CD4-positive, alpha-beta memory T cell (primary cell): ENCODE results near the gene CEP97. TPM values are rescaled to one million over a fixed set of nuclear protein-coding genes. Genes with fewer than 3 reads are reported as not detected.

Experiments used
- CTCF ChIA-PET: fragments of 350-600 bp; sonication (Branson Sonifier 250); formaldehyde crosslinking; loops from one replicate; lab custom pipeline; 2021; ENCODE audit warnings: inconsistent platforms; ENCODE audit not compliant: partially characterized antibody; lab: Charles Lee
- POLR2A ChIA-PET: fragments of 350-600 bp; sonication (Branson Sonifier 250); formaldehyde crosslinking; loops from one replicate; lab custom pipeline; 2021; ENCODE audit not compliant: partially characterized antibody; lab: Charles Lee
- DNase-seq, 5 donors: peaks; one replicate each; pipeline versions ENCODE4 v3.0.0 to v3.0.0-alpha.2; 2020 to 2022; ENCODE audit warnings: mixed read lengths in 1 of 5
- H3K27ac ChIP-seq: one replicate; pipeline ENCODE4 v1.7.0; 2013; ENCODE audit warnings: low read depth, low read length
- H3K27me3 ChIP-seq: 2 replicates; pipeline ENCODE4 v1.7.0; 2013; ENCODE audit warnings: mild to moderate bottlenecking, low read length, moderate library complexity; ENCODE audit not compliant: insufficient read depth
- H3K36me3 ChIP-seq: 2 replicates; pipeline ENCODE4 v1.7.0; 2013; ENCODE audit warnings: mild to moderate bottlenecking, low read length, moderate library complexity; ENCODE audit not compliant: insufficient read depth
- H3K4me1 ChIP-seq: 2 replicates; pipeline ENCODE4 v1.7.0; 2013; ENCODE audit warnings: mild to moderate bottlenecking, low read length, moderate library complexity; ENCODE audit not compliant: insufficient read depth
- H3K4me3 ChIP-seq, 2 donors: one replicate each; pipeline ENCODE4 v1.7.0; 2013; ENCODE audit warnings: low read length in 2 of 2, mild to moderate bottlenecking in 1 of 2
- H3K9me3 ChIP-seq, 2 donors: one replicate each; pipeline ENCODE4 v1.7.0; 2013; ENCODE audit warnings: low read length in 2 of 2, control low read depth in 1 of 2; ENCODE audit not compliant: control insufficient read depth in 1 of 2
- H3K27ac Mint-ChIP-seq, 7 donors: one replicate each; pipeline ENCODE4 v1.8.0; 2020 to 2021; ENCODE audit warnings: mixed read lengths in 7 of 7, mild to moderate bottlenecking in 6 of 7, inconsistent platforms in 3 of 7, moderate library complexity in 3 of 7
- H3K27me3 Mint-ChIP-seq, 2 donors: one replicate each; pipeline ENCODE4 v1.8.0; 2020 to 2021; ENCODE audit warnings: mixed read lengths in 2 of 2
- H3K36me3 Mint-ChIP-seq, 2 donors: one replicate each; pipeline ENCODE4 v1.8.0; 2020 to 2021; ENCODE audit warnings: mixed read lengths in 2 of 2, inconsistent platforms in 1 of 2, mild to moderate bottlenecking in 1 of 2
- H3K4me1 Mint-ChIP-seq, 4 donors: one replicate each; pipeline ENCODE4 v1.8.0; 2020 to 2021; ENCODE audit warnings: mixed read lengths in 4 of 4, mild to moderate bottlenecking in 1 of 4
- H3K4me3 Mint-ChIP-seq, 8 donors: one replicate each; pipeline ENCODE4 v1.8.0; 2020 to 2021; ENCODE audit warnings: mixed read lengths in 8 of 8, mild to moderate bottlenecking in 7 of 8, moderate library complexity in 6 of 8, inconsistent platforms in 3 of 8
- H3K9me3 Mint-ChIP-seq, 8 donors: one replicate each; pipeline ENCODE4 v1.8.0; 2020 to 2021; ENCODE audit warnings: mixed read lengths in 8 of 8, mild to moderate bottlenecking in 5 of 8, inconsistent platforms in 3 of 8, moderate library complexity in 1 of 8
- intact Hi-C: fragments of 100-400 bp; cut with micrococcal nuclease; formaldehyde crosslinking; loops from one replicate; pipeline ENCODE4 v1.15.1; 2023
- polyA plus RNA-seq, 2 donors: library from polyadenylated mRNA; unstranded; fragments of 300-500 nt; fragmentation: Illumina TruSeq; gene quantifications; one replicate each; pipeline ENCODE4 v1.2.3, GENCODE V29; 2021
- total RNA-seq, 2 experiments: library from RNA; stranded (reverse); gene quantifications; one replicate each; pipeline ENCODE4 v1.2.3, GENCODE V29; 2021

The CEP97 gene
- total and polyA plus RNA-seq, 4 experiments from 2014 or later, result 3.7 to 16.8 (median 10.0) TPM

GRCh38 chr3:101816215-101817149 lies 92.1 kb downstream of the CEP97 start:
- Mint-ChIP-seq H3K4me3 (no peak overlapping the region), H3K36me3 (peaks cover 22 to 43% of the 10 kb centered on the region in 2 donors), H3K4me1 (peaks cover 14 to 22% (median 17%) of the 10 kb centered on the region in 4 donors), H3K27me3 (no peaks in the 10 kb centered on the region), H3K9me3 (no peaks in the 10 kb centered on the region), H3K27ac (peak overlapping the region in 5 of 7 donors; percentile 7 to 74 (median 59))
- Histone ChIP-seq H3K36me3 (peaks cover 3% of the 10 kb centered on the region), H3K4me1 (peaks cover 13% of the 10 kb centered on the region), H3K9me3 (no peaks in the 10 kb centered on the region), H3K27me3 (no peaks in the 10 kb centered on the region), H3K27ac (no peak overlapping the region), H3K4me3 (no peak overlapping the region)
- ChIA-PET CTCF (interaction anchor here (1.0 to 3.4 kb wide), 4 partner anchors 13 to 413 kb away, joined by 3 to 31 read pairs (median 10); no protein-coding TSS in a partner anchor), POLR2A (interaction anchor here (1.2 to 2.7 kb wide), 2 partner anchors 11 to 33 kb away, joined by 3 to 11 read pairs; partner anchors contain the start of gene NFKBIZ)
- intact Hi-C loops, result no loop called here
- no peak for DNase-seq

GRCh38 chr3:101817992-101818391 lies 93.6 kb downstream of the CEP97 start:
- intact Hi-C loops, result no loop called here
- H3K36me3 ChIP-seq, result peaks cover 7% of the 10 kb centered on the region
- no peak overlapping the region for H3K4me3 Mint-ChIP-seq
- no peak overlapping the region for H3K4me3 ChIP-seq
- H3K9me3 ChIP-seq, result no peaks in the 10 kb centered on the region
- no peak for DNase-seq
- no peak overlapping the region for H3K27ac ChIP-seq
- peaks cover 13% of the 10 kb centered on the region for H3K4me1 ChIP-seq
- peaks cover 0 to 1% (median 0%) of the 10 kb centered on the region in 8 donors for H3K9me3 Mint-ChIP-seq
- peaks cover 31 to 52% of the 10 kb centered on the region in 2 donors for H3K36me3 Mint-ChIP-seq
- H3K27me3 ChIP-seq, result no peaks in the 10 kb centered on the region
- H3K27ac Mint-ChIP-seq, result peak overlapping the region in 1 of 7 donors; percentile 34
- POLR2A ChIA-PET, result interaction anchor here (1.2 to 2.7 kb wide), 2 partner anchors 9 to 32 kb away, joined by 3 to 11 read pairs; partner anchors contain the start of gene NFKBIZ
- H3K4me1 Mint-ChIP-seq, result peaks cover 14 to 28% (median 17%) of the 10 kb centered on the region in 4 donors
- CTCF ChIA-PET, result interaction anchor here (0.7 to 3.4 kb wide), 8 partner anchors 8 to 719 kb away, joined by 3 to 31 read pairs (median 4); partner anchors contain the start of gene NFKBIZ
- H3K27me3 Mint-ChIP-seq, result no peaks in the 10 kb centered on the region

DNA sequence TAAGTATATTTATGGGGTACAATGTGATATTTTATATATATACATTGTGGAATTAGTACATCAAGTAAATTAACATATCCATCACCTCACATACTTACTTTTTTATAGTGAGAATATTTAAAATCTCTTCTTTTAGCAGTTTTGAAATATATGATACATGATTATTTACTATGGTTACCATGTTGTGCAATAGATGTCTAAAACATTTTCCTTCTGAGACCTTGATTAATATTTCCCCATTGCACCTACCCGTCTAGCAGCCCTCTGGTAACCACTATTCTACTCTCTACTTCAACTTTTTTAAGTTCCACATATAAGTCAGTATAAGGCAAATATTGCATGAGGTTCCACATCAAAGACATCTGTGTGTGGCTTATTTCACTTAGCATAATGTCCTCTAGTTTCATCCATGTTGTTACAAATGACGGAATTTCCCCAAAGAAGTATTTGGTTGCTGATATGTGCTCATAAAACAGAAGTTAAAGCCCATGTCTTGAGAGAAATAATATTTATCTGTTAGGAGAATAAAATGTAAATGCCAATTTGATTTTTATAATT lies 95.3 kb downstream of the CEP97 start:
- H3K4me3 ChIP-seq, result no peak overlapping the region
- no peak for DNase-seq
- no peaks in the 10 kb centered on the region for H3K27me3 ChIP-seq
- no peak overlapping the region for H3K4me3 Mint-ChIP-seq
- H3K9me3 Mint-ChIP-seq, result peaks cover 0 to 1% (median 0%) of the 10 kb centered on the region in 8 donors
- peaks cover 7% of the 10 kb centered on the region for H3K36me3 ChIP-seq
- ChIA-PET CTCF (interaction anchor here (1.5 to 5.0 kb wide), 2 partner anchors 17 to 406 kb away, joined by 6 to 29 read pairs; no protein-coding TSS in a partner anchor), POLR2A (no interaction called here)
- peaks cover 26 to 49% of the 10 kb centered on the region in 2 donors for H3K36me3 Mint-ChIP-seq
- H3K4me1 Mint-ChIP-seq, result peaks cover 8 to 16% (median 12%) of the 10 kb centered on the region in 4 donors
- no peaks in the 10 kb centered on the region for H3K9me3 ChIP-seq
- H3K27ac Mint-ChIP-seq, result peak overlapping the region in 2 of 7 donors; percentile 41 to 74
- peaks cover 3% of the 10 kb centered on the region for H3K4me1 ChIP-seq
- no peak overlapping the region for H3K27ac ChIP-seq
- intact Hi-C loops, result no loop called here
- H3K27me3 Mint-ChIP-seq, result no peaks in the 10 kb centered on the region

Other genes with a start within 250 kb of the CEP97 start
- gene SENP7, start 211.4 kb upstream of the CEP97 start, total RNA-seq, result 10 to 100 TPM; 69.7 to 69.8 TPM
- gene SENP7, start 211.4 kb upstream of the CEP97 start, polyA plus RNA-seq, result 10 to 100 TPM in 1 of 2 donors, 1 to 10 TPM in 1; 9.7 to 11.8 TPM
- 10 to 100 TPM; 23.3 to 24.8 TPM for gene TRMT10C, start 162.7 kb upstream of the CEP97 start, total RNA-seq
- 10 to 100 TPM; 35.5 to 47.8 TPM for gene TRMT10C, start 162.7 kb upstream of the CEP97 start, polyA plus RNA-seq
- 100 to 1,000 TPM; 172 to 189 TPM for gene PCNP, start 150.4 kb upstream of the CEP97 start, total RNA-seq
- gene PCNP, start 150.4 kb upstream of the CEP97 start, polyA plus RNA-seq, result 100 to 1,000 TPM; 117 to 155 TPM
- 10 to 100 TPM; 48.9 to 50.8 TPM for gene ZBTB11, start 47.5 kb upstream of the CEP97 start, total RNA-seq
- 10 to 100 TPM in 1 of 2 donors, 1 to 10 TPM in 1; 8.9 to 13.8 TPM for gene ZBTB11, start 47.5 kb upstream of the CEP97 start, polyA plus RNA-seq
- gene RPL24, start 37.9 kb upstream of the CEP97 start, total RNA-seq, result 1,000 to 10,000 TPM; 1,310 to 1,368 TPM
- 1,000 to 10,000 TPM in 1 of 2 donors, 100 to 1,000 TPM in 1; 834 to 1,038 TPM for gene RPL24, start 37.9 kb upstream of the CEP97 start, polyA plus RNA-seq
- 10 to 100 TPM; 35.7 to 37.2 TPM for gene NXPE3, start 54.6 kb downstream of the CEP97 start, total RNA-seq
- 10 to 100 TPM; 36.2 to 50.0 TPM for gene NXPE3, start 54.6 kb downstream of the CEP97 start, polyA plus RNA-seq
- gene NFKBIZ, start 124.9 kb downstream of the CEP97 start, total RNA-seq, result 10 to 100 TPM; 75.9 to 79.5 TPM
- 10 to 100 TPM in 1 of 2 donors, 1 to 10 TPM in 1; 7.3 to 13.2 TPM for gene NFKBIZ, start 124.9 kb downstream of the CEP97 start, polyA plus RNA-seq